IMR-90 (cell line): ENCODE results near the gene DCTD.

Experiments
- BHLHE40 ChIP-seq: fragments of 150-350 bp; IDR thresholded peaks from 2 replicates; pipeline ENCODE4 v1.6.1; 2016; ENCODE audit warnings: mild to moderate bottlenecking, low read depth, low read length
- CHD1 ChIP-seq: IDR thresholded peaks from 2 replicates; pipeline ENCODE4 v1.6.1; 2012; ENCODE audit warnings: low read depth, low read length, improper control_type of control experiment
- FOS ChIP-seq: fragments of 150-350 bp; IDR thresholded peaks from 2 replicates; pipeline ENCODE4 v1.6.1; 2016; ENCODE audit warnings: low read depth, low read length
- MAFK ChIP-seq: IDR thresholded peaks from 2 replicates; pipeline ENCODE4 v1.6.1; 2012; ENCODE audit warnings: low read depth, low read length, improper control_type of control experiment
- POLR2A ChIP-seq: IDR thresholded peaks from 2 replicates; pipeline ENCODE4 v1.6.1; 2012; ENCODE audit warnings: mild to moderate bottlenecking, low read depth, low read length
- RAD21 ChIP-seq: IDR thresholded peaks from 2 replicates; pipeline ENCODE4 v1.6.1; 2012; ENCODE audit warnings: low read length, improper control_type of control experiment
- RCOR1 ChIP-seq: IDR thresholded peaks from 2 replicates; pipeline ENCODE4 v1.6.1; 2012; ENCODE audit warnings: mild to moderate bottlenecking, low read length, improper control_type of control experiment; ENCODE audit not compliant: insufficient replicate concordance
- RFX5 ChIP-seq: IDR thresholded peaks from 2 replicates; pipeline ENCODE4 v1.8.0; 2012; ENCODE audit warnings: low read depth, mild to moderate bottlenecking, low read length, moderate library complexity
- SMC3 ChIP-seq: fragments of 150-350 bp; IDR thresholded peaks from 2 replicates; pipeline ENCODE4 v1.6.1; 2016; ENCODE audit warnings: low read depth, mild to moderate bottlenecking, antibody characterized with exemption, low read length, moderate library complexity
- TF ChIP-seq, protein P1 (sequence below): conservative IDR thresholded peaks from 2 replicates; pipeline ENCODE4 v1.5.1; 2012; ENCODE audit warnings: mild to moderate bottlenecking, low read depth, low read length, improper control_type of control experiment
- TF ChIP-seq, protein P2 (sequence below): fragments of 150-350 bp; IDR thresholded peaks from 2 replicates; pipeline ENCODE4 v1.6.1; 2017; ENCODE audit warnings: mild to moderate bottlenecking, antibody characterized with exemption, low read length, low read depth

DNA sequence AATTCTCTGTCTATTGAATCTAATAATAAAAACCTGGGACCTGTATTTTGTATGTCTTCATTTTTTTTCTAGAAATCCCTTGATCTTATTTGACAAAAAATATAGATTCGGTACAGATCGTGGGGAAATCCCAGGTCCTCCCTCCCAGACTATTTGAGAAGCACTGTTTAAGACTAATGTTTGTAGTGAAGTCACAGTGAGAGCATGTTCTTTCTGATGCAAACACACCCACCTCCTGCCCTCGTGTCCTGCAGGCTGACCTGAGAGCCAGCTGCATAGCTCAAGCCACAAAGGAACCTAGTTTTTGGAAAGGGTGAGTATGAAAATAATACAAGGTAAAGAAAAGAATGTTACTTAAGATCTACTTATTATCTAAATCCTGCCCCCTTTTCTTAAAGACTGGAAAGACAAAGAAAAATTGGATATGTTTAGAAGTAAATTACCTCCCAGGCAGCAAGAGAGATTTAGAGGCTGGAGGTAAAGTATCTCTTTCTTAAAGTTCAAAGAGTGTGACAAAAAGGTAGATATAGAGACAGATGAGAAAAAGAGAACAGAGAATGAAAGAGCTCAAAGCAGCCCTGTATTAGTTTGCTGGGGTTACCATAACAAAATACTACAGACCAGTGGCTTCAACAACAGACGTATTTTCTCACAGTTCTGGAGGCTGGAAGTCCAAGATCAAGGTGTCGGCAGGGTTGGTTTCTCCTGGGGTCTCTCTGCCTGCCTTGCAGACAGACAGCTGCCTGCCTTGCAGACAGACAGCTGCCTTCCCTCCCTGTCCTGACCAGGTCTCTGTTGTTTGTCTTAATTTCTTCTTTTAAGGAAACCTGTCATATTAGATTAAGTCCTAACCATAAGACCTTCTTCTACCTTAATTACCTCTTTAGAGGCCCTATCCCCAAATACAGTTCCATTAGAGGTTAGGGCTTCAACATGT lies 20.4 kb upstream of the DCTD start:
- TF ChIP-seq POLR2A: no peak
- TF ChIP-seq, protein P1, sequence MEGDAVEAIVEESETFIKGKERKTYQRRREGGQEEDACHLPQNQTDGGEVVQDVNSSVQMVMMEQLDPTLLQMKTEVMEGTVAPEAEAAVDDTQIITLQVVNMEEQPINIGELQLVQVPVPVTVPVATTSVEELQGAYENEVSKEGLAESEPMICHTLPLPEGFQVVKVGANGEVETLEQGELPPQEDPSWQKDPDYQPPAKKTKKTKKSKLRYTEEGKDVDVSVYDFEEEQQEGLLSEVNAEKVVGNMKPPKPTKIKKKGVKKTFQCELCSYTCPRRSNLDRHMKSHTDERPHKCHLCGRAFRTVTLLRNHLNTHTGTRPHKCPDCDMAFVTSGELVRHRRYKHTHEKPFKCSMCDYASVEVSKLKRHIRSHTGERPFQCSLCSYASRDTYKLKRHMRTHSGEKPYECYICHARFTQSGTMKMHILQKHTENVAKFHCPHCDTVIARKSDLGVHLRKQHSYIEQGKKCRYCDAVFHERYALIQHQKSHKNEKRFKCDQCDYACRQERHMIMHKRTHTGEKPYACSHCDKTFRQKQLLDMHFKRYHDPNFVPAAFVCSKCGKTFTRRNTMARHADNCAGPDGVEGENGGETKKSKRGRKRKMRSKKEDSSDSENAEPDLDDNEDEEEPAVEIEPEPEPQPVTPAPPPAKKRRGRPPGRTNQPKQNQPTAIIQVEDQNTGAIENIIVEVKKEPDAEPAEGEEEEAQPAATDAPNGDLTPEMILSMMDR: no peak
- TF ChIP-seq RCOR1: no peak
- TF ChIP-seq RFX5: no peak
- TF ChIP-seq, protein P2, sequence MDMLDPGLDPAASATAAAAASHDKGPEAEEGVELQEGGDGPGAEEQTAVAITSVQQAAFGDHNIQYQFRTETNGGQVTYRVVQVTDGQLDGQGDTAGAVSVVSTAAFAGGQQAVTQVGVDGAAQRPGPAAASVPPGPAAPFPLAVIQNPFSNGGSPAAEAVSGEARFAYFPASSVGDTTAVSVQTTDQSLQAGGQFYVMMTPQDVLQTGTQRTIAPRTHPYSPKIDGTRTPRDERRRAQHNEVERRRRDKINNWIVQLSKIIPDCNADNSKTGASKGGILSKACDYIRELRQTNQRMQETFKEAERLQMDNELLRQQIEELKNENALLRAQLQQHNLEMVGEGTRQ: no peak
- TF ChIP-seq SMC3: no peak
- TF ChIP-seq RAD21: no peak
- TF ChIP-seq MAFK: no peak
- TF ChIP-seq BHLHE40: no peak
- TF ChIP-seq CHD1: no peak
- no peak for TF ChIP-seq FOS
